Mucosa of rectum (tissue), 2 donors: ENCODE data around the gene SIPA1L3.
A peak's percentile ranks its signal among the peaks of the same experiment; 100 is the strongest.
"Not testable (repeated sequence)": the region's sequence is repeated elsewhere in the genome, so short reads cannot be mapped to it uniquely, and the experiment has no call there.

Experiments
- H3K27ac ChIP-seq, 2 donors: one replicate each; pipeline ENCODE4 v1.7.0; 2013; ENCODE audit warnings: inconsistent platforms in 2 of 2, low read depth in 2 of 2, low read length in 2 of 2
- H3K27me3 ChIP-seq, 2 donors: one replicate each; pipeline ENCODE4 v1.7.0; 2013; ENCODE audit warnings: low read length in 2 of 2; ENCODE audit not compliant: control insufficient read depth in 2 of 2, insufficient read depth in 2 of 2
- H3K36me3 ChIP-seq, 2 donors: one replicate each; pipeline ENCODE4 v1.7.0; 2013; ENCODE audit warnings: low read length in 2 of 2; ENCODE audit not compliant: control insufficient read depth in 2 of 2, insufficient read depth in 2 of 2
- H3K4me1 ChIP-seq, 2 donors: one replicate each; pipeline ENCODE4 v1.7.0; 2013; ENCODE audit warnings: low read length in 2 of 2, mild to moderate bottlenecking in 1 of 2; ENCODE audit not compliant: control insufficient read depth in 2 of 2, insufficient read depth in 2 of 2
- H3K4me3 ChIP-seq, 2 donors: one replicate each; pipeline ENCODE4 v1.7.0; 2013; ENCODE audit warnings: low read length in 2 of 2
- H3K9ac ChIP-seq, 2 donors: one replicate each; pipeline ENCODE4 v1.7.0; 2013; ENCODE audit warnings: low read length in 2 of 2, low read depth in 1 of 2, mild to moderate bottlenecking in 1 of 2
- H3K9me3 ChIP-seq, 2 donors: one replicate each; pipeline ENCODE4 v1.7.0; 2013; ENCODE audit warnings: low read length in 2 of 2; ENCODE audit not compliant: control insufficient read depth in 2 of 2
- donor health status: healthy.
- donor health status: Normal muscosa, but diverticular disease.

SIPA1L3 gene

GRCh38 chr19:37909661-37910199 lies 2.7 kb downstream of the SIPA1L3 start:
- Histone ChIP-seq H3K9ac (no peak overlapping the region), H3K27ac (no peak overlapping the region), H3K9me3 (no peaks in the 10 kb centered on the region), H3K36me3 (no peaks in the 10 kb centered on the region), H3K27me3 (no peaks in the 10 kb centered on the region), H3K4me1 (peaks cover 9 to 10% of the 10 kb centered on the region in 2 donors), H3K4me3 (no peak overlapping the region)

- Histone ChIP-seq H3K9ac (peak overlapping the region in 1 of 2 donors; percentile 18), H3K4me1 (peaks cover 0 to 6% of the 10 kb centered on the region in 2 donors), H3K9me3 (no peaks in the 10 kb centered on the region), H3K27ac (peak overlapping the region; percentile 24 to 46), H3K4me3 (no peak overlapping the region), H3K36me3 (peaks cover 0 to 4% of the 10 kb centered on the region in 2 donors), H3K27me3 (no peaks in the 10 kb centered on the region)
These were observed 7.9 kb downstream of the SIPA1L3 start for GRCh38 chr19:37914908-37915307.

- H3K36me3 ChIP-seq = peaks cover 0 to 4% of the 10 kb centered on the region in 2 donors
- H3K9ac ChIP-seq = no peak overlapping the region
- no peaks in the 10 kb centered on the region for H3K9me3 ChIP-seq
- H3K4me3 ChIP-seq = no peak overlapping the region
- H3K27me3 ChIP-seq = no peaks in the 10 kb centered on the region
- H3K4me1 ChIP-seq = peaks cover 4 to 7% of the 10 kb centered on the region in 2 donors
- no peak overlapping the region for H3K27ac ChIP-seq
These were observed 13.8 kb downstream of the SIPA1L3 start for GRCh38 chr19:37920591-37921450.

- not testable (repeated sequence) for H3K27me3 ChIP-seq, H3K9me3 ChIP-seq, H3K36me3 ChIP-seq, H3K9ac ChIP-seq, H3K4me3 ChIP-seq
- Histone ChIP-seq H3K27ac (peak overlapping the region in 1 of 2 donors; percentile 7), H3K4me1 (peaks cover 9 to 20% of the 10 kb centered on the region in 2 donors)
These were observed 17.6 kb downstream of the SIPA1L3 start for GRCh38 chr19:37924573-37924972.

- Histone ChIP-seq H3K36me3 (peaks cover 0 to 5% of the 10 kb centered on the region in 2 donors), H3K27ac (peak overlapping the region in 1 of 2 donors; percentile 7), H3K4me1 (peaks cover 11 to 22% of the 10 kb centered on the region in 2 donors)
These were observed 18.2 kb downstream of the SIPA1L3 start for GRCh38 chr19:37925212-37925611.

GRCh38 chr19:37926255-37926654 lies 19.2 kb downstream of the SIPA1L3 start:
- H3K27ac ChIP-seq = no peak overlapping the region

More at GRCh38 chr19:37925212-37925611, 18.2 kb downstream of the SIPA1L3 start:
- no peaks in the 10 kb centered on the region for H3K9me3 ChIP-seq
- no peak overlapping the region for H3K4me3 ChIP-seq
- no peak overlapping the region for H3K9ac ChIP-seq
- no peaks in the 10 kb centered on the region for H3K27me3 ChIP-seq

GRCh38 chr19:37926711-37927110 lies 19.7 kb downstream of the SIPA1L3 start:
- Histone ChIP-seq H3K9me3 (no peaks in the 10 kb centered on the region), H3K4me1 (peaks cover 18 to 35% of the 10 kb centered on the region in 2 donors), H3K27me3 (no peaks in the 10 kb centered on the region), H3K9ac (no peak overlapping the region), H3K4me3 (no peak overlapping the region), H3K36me3 (peaks cover 0 to 5% of the 10 kb centered on the region in 2 donors), H3K27ac (no peak overlapping the region)

More at GRCh38 chr19:37926255-37926654, 19.2 kb downstream of the SIPA1L3 start:
- Histone ChIP-seq H3K4me3 (no peak overlapping the region), H3K27me3 (no peaks in the 10 kb centered on the region), H3K9ac (no peak overlapping the region), H3K4me1 (peaks cover 14 to 31% of the 10 kb centered on the region in 2 donors), H3K36me3 (peaks cover 0 to 5% of the 10 kb centered on the region in 2 donors), H3K9me3 (no peaks in the 10 kb centered on the region)

GRCh38 chr19:37928527-37929286 lies 21.7 kb downstream of the SIPA1L3 start:
- peak overlapping the region in 1 of 2 donors; percentile 32 for H3K4me3 ChIP-seq
- H3K36me3 ChIP-seq = peaks cover 0 to 5% of the 10 kb centered on the region in 2 donors
- H3K9me3 ChIP-seq = no peaks in the 10 kb centered on the region
- no peaks in the 10 kb centered on the region for H3K27me3 ChIP-seq
- no peak overlapping the region for H3K9ac ChIP-seq
- peak overlapping the region; percentile 15 to 28 for H3K27ac ChIP-seq
- peaks cover 30 to 50% of the 10 kb centered on the region in 2 donors for H3K4me1 ChIP-seq

- H3K27ac ChIP-seq = no peak overlapping the region
- H3K4me1 ChIP-seq = peaks cover 36 to 55% of the 10 kb centered on the region in 2 donors
- no peak overlapping the region for H3K9ac ChIP-seq
- H3K36me3 ChIP-seq = peaks cover 0 to 5% of the 10 kb centered on the region in 2 donors
- H3K27me3 ChIP-seq = no peaks in the 10 kb centered on the region
- H3K4me3 ChIP-seq = no peak overlapping the region
- H3K9me3 ChIP-seq = no peaks in the 10 kb centered on the region
These were observed 22.4 kb downstream of the SIPA1L3 start for GRCh38 chr19:37929355-37929923.
